HG03280 (cell line): ENCODE results near the gene TSNAXIP1.
A peak's percentile ranks its signal among the peaks of the same experiment; 100 is the strongest.
"Not testable (repeated sequence)": the region's sequence is repeated elsewhere in the genome, so short reads cannot be mapped to it uniquely, and the experiment has no call there.

ENCODE experiments used
- ATAC-seq: cut with Tn5 transposase; IDR thresholded peaks from one replicate; pipeline ENCODE4 v1.9.1; 2021; ENCODE audit warnings: mild to moderate bottlenecking, moderate library complexity; ENCODE audit not compliant: unreplicated experiment

Gene TSNAXIP1

GRCh38 chr16:67857547-67858233 is 51.0 kb downstream of the TSNAXIP1 start:
- no peak for ATAC-seq

GRCh38 chr16:67858500-67858899 is 51.8 kb downstream of the TSNAXIP1 start:
- no peak for ATAC-seq

DNA sequence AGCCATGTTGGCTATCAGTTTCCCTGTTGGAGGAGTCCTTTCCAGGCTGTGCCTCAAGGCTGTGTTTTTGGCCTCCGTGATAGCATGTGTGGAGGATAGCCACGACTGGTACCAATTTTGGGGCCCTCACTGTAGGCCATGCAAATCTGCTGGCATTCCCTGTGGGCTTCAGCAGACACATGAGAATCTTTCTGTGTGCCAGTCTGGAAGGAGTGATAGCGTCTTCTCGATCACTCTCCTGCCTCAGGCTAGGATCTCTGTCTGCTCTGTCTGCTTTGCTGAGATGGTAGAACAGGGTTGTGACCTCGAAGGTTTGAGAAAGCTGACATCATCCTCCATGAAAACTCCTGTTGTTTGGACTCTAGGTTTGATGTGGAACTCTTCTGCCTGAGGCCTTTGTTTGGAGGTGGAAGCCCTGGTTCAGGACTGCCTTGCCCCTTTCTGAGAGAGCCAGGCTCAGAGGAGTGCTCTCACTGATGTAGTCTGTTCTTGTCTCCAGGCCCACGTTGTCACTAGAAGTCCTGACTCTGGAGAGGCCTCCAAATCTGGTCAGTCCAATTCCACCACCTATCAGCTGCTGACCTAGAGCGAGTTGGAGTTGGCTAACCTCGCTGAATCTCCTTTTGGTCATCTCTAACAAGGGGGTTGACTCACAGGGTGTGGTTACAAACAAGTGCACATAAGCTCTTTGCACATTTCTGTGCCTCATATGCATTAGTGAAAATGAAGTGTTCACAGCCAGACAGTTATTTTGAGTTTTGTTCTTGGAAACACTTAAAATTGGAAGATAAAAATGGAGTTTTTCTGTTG is 54.1 kb downstream of the TSNAXIP1 start:
- no peak for ATAC-seq

DNA sequence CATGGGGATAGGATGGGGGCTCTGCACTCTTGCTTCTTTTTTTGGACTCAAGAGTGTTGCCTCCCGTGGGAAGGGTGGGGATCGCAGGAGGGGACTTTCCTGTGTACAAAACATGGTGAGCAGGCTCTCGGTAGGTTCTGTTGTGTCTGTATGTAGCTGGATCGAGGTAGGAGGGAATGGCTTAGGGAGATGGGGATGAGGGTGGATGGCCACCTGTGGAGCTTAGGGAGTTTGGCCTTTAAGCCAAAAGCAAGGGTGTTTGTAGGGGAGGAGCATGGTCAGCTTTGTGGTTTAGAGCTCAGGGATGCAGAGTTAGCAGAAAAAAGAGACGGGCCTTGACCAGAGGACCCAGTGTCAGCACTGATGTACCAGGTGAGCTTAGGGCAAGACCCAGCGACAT is 55.2 kb downstream of the TSNAXIP1 start:
- no peak for ATAC-seq

- ATAC-seq: no peak
These were observed 56.2 kb downstream of the TSNAXIP1 start for GRCh38 chr16:67862623-67863583.

GRCh38 chr16:67864044-67864443 is 57.4 kb downstream of the TSNAXIP1 start:
- not testable (repeated sequence) for ATAC-seq

DNA sequence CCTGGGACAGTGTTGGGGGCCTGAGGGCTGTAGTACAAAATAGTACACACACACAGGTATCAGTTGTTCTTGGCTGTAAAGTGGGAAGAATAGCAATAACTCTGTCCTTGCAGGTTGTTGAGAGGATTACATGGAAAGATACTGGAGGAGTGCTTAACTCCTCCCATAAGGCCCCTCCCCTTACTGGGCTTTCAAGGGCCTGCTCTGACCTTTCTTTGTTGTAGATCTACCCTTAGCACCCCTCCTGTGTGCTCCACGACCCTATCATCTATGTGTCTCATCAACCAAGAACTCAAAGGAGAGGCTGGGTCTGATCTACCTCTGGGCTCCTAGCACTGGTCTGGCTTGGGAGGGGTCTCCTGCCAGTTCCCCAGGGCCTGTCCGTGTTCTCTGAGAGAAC is 57.9 kb downstream of the TSNAXIP1 start:
- no peak for ATAC-seq

DNA sequence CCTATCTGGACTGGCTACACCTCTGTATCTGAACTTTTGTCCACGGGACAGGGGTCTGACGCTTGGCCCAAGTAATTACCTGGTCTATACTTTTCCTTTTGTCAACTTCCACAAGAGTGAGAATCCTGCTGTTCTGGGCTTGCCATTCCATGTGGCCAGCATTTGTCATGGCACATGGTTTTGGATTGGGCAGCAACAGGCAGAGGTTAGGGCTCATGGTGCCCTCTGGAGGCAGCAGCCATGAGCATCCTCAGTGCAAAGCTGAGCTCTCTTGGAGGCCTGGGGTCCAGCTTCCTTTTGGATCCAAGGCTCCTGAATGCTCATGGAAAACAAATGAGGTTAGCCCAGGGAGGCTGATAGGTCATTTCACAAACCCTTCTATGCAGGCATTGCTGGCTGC is 58.6 kb downstream of the TSNAXIP1 start:
- ATAC-seq: no peak

GRCh38 chr16:67868290-67868689 is 61.6 kb downstream of the TSNAXIP1 start:
- ATAC-seq: no peak

DNA sequence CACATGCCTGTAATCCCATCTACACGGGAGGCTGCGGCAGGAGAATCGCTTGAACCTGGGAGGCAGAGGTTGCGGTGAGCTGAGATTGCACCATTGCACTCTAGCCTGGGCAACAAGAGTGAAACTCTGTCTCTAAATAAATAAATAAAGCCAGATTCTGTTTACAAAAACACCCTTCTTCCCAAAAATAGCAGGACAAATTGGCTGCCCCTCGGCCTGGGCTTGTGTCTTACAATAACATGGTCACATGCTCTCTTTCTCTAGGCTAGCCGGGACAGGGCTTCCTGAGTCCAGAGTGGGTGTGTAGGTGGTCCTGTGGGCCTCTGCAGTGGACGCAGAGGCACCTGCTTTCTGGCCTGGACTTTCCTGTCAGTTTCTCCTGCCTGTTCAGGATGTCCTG is 63.0 kb downstream of the TSNAXIP1 start:
- no peak for ATAC-seq

- ATAC-seq: no peak
These were observed 64.6 kb downstream of the TSNAXIP1 start for GRCh38 chr16:67871256-67871655.

DNA sequence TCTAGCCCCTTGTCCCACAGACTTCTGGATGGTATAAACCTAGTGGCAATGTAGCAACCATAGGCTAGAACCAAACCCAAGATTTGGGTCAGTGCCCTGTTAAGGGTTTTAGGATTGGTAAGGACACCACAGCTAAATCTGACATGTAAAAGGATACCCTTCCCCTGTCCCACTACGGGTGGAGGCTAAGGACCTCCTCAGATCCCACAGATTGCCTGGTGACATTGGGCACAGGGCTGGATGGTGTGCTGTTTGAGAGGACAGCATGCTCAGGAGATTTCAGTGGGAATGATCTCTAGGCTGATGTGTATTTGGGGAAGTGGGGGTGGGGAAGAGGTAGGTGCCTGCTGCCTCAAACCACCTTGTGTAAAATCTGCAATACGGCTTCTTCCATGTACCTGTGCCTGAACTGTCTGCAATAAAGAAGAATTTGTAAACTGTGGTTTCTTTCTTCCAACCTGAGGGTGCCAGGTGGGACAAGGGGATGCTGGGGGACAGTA is 65.5 kb downstream of the TSNAXIP1 start:
- ATAC-seq: no peak

DNA sequence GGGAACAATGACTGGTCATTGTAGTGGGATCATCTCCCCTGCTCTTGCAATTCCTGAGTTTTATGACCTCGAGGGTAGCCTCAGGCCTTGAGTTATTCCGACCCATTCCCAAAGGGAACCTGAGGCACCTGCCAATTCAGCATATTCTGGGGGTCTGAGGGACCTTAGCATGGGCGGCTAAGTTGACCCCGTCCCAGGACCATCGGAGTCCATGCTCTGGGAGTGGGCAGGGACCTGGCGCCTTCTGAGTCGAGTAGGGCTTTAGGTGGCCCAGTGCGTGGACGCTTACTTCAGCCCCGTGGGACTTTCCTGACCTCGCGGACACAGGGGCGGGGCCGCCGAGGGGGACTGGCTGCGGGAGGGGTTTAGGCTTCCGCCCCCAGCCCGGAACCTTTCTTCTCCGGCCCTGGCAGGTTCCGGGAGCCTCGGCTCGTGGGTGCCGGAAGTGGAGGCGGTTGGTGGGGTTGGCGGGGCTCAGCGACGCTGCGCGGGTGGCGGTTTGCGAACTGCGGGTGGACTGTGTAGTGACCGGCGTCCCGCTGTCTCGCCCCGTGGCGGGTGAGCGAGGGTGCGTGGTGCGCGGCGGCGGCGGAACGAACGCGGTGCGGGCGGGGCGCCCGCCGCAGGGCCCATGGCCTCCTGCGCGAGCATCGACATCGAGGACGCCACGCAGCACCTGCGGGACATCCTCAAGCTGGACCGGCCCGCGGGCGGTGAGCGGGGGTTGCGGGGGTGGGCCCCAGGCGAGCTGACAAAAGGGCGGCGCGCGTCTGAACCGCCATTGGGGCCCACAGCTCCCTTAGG is 66.1 kb downstream of the TSNAXIP1 start, which contains the start of gene EDC4:
Gene EDC4 (plus strand): TSS at position 422 of the 804 bp plus-strand sequence. CDS start 210 bp downstream, at position 632.
- peak; percentile 82 for ATAC-seq

DNA sequence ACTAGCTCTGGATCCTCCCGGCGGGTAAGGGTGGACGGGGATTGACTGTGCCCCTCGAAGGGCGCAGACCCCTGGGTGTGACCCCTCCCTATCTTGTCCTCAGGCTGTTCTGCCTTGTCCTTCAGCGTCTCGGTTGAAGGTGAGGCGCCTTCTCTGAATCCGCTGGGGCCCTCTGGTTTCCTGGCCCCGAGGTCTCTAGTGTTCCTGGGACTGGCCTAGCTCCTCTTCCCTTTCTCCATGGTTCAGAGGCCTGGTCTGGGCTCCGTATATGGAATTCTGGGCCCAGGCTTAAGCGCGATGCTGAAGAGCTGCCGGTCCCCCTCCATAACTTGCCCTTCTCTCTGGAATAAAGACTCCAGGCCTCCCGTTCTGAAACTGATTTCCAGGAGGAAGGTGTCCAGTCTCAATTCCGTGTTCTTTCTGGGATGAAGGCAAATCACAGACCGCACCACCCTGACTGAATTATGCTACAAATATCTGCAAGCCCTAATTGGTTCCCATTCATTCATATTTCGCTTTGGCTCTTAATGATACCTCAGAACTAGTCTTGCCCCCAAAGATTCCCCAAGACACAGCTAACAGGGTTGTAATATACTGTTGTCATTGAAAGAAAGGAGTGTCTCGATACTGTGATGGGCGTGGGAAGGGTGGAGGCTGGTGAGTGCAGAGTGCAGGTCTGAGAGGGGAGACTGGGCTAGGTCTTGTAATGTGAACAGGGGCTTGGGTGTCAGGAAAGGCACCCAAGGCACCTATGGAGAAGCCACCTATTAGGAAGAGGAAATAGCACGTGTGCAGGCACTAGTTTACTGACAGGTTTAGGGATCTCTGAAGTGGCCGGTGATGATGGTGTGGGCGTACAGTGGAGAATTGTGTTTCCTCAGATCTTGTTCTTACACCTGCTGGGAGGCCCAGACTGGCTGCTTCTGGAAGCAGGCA is 67.0 kb downstream of the TSNAXIP1 start:
- peak; percentile 11 for ATAC-seq

GRCh38 chr16:67874372-67874771 is 67.7 kb downstream of the TSNAXIP1 start:
- no peak for ATAC-seq

DNA sequence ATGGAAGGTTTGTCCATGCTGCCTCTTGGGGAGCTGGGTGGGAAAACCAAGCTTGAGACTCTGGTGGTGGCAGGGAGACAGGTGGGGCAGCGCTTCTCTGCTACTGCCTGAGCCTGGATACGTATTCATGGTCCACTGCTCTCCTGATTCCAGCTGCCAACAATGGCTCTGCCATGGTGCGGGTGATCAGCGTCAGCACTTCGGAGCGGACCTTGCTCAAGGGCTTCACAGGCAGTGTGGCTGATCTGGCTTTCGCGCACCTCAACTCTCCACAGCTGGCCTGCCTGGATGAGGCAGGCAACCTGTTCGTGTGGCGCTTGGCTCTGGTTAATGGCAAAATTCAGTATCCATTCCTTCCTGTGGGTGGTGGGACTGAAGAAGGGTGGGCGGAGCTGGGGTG is 70.4 kb downstream of the TSNAXIP1 start:
- ATAC-seq: no peak
